HG03432 (cell line): ENCODE measurements around the gene FXYD2.

Experiments used
- ATAC-seq: cut with Tn5 transposase; IDR thresholded peaks from one replicate; pipeline ENCODE4 v1.9.1; 2021; ENCODE audit warnings: mild to moderate bottlenecking, moderate library complexity; ENCODE audit not compliant: unreplicated experiment

Gene FXYD2

GRCh38 chr11:117770061-117770460, 54.5 kb downstream of the FXYD2 start:
- no peak for ATAC-seq
